ENCODE results near the gene MRPL1. TPM values are rescaled to one million over a fixed set of nuclear protein-coding genes. Genes with fewer than 3 reads are reported as not detected.

The MRPL1 gene
- total and polyA plus RNA-seq, 9 of the 15 experiments (the other 6 are each of a cell fraction or from before 2014, with no cell fraction given) = 38.4 to 75.7 (median 63.7) TPM

- TF ChIP-seq, protein P1, sequence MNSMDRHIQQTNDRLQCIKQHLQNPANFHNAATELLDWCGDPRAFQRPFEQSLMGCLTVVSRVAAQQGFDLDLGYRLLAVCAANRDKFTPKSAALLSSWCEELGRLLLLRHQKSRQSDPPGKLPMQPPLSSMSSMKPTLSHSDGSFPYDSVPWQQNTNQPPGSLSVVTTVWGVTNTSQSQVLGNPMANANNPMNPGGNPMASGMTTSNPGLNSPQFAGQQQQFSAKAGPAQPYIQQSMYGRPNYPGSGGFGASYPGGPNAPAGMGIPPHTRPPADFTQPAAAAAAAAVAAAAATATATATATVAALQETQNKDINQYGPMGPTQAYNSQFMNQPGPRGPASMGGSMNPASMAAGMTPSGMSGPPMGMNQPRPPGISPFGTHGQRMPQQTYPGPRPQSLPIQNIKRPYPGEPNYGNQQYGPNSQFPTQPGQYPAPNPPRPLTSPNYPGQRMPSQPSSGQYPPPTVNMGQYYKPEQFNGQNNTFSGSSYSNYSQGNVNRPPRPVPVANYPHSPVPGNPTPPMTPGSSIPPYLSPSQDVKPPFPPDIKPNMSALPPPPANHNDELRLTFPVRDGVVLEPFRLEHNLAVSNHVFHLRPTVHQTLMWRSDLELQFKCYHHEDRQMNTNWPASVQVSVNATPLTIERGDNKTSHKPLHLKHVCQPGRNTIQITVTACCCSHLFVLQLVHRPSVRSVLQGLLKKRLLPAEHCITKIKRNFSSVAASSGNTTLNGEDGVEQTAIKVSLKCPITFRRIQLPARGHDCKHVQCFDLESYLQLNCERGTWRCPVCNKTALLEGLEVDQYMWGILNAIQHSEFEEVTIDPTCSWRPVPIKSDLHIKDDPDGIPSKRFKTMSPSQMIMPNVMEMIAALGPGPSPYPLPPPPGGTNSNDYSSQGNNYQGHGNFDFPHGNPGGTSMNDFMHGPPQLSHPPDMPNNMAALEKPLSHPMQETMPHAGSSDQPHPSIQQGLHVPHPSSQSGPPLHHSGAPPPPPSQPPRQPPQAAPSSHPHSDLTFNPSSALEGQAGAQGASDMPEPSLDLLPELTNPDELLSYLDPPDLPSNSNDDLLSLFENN (IDR thresholded peaks at IDR 0.05; ENCODE audit: low read depth in 2 of 2, low read length in 2 of 2) = no peak
- TF ChIP-seq DNMT1 (IDR thresholded peaks at IDR 0.05) (no peak), GABPB2 (CRISPR knock-in tag; conservative IDR thresholded peaks at IDR 0.05) (no peak), PHB (CRISPR knock-in tag; IDR thresholded peaks at IDR 0.05) (no peak), HNRNPL (IDR thresholded peaks at IDR 0.05; ENCODE audit: low read depth, low read length) (no peak), HMG20A (CRISPR knock-in tag; conservative IDR thresholded peaks at IDR 0.05) (no peak), CTBP1 (IDR thresholded peaks at IDR 0.05; ENCODE audit: borderline replicate concordance) (peak; percentile 77; the same call in 1 of the 2 replicates), ZNF76 (CRISPR knock-in tag; IDR thresholded peaks at IDR 0.05; ENCODE audit: borderline replicate concordance) (no peak), MCM2 (IDR thresholded peaks at IDR 0.05; ENCODE audit: low read depth) (no peak), SIN3B (IDR thresholded peaks at IDR 0.05; ENCODE audit: low read depth) (no peak), MYBL2 (IDR thresholded peaks at IDR 0.05; ENCODE audit: low read depth) (peak; percentile 57; the same call in 1 of the 2 replicates), MYBL2 (CRISPR knock-in tag; IDR thresholded peaks at IDR 0.05; ENCODE audit: borderline replicate concordance) (no peak), RAD21 (CRISPR knock-in tag; conservative IDR thresholded peaks at IDR 0.05 in 1 of 2, IDR thresholded peaks at IDR 0.05 in 1 of 2) (no peak), NFYB (IDR thresholded peaks at IDR 0.05; ENCODE audit: extremely low read depth, insufficient read length) (no peak), BACH1 (tag; IDR thresholded peaks at IDR 0.05) (no peak), MTA3 (IDR thresholded peaks at IDR 0.05; ENCODE audit: borderline replicate concordance) (no peak), TAL1 (IDR thresholded peaks at IDR 0.05) (peak; percentile 89), HDAC2 (IDR thresholded peaks at IDR 0.05) (peak; percentile 69; the same call in 1 of the 2 replicates), CBX8 (IDR thresholded peaks at IDR 0.05; ENCODE audit: borderline replicate concordance, extremely low read depth, low read depth, low read length, poor library complexity, severe bottlenecking) (no peak), GTF3C2 (IDR thresholded peaks at IDR 0.05; ENCODE audit: borderline replicate concordance, extremely low read depth, insufficient read length) (no peak), U2AF2 (optimal IDR thresholded peaks at IDR 0.05; ENCODE audit: low read depth, low read length) (no peak)
- TF ChIP-seq, protein P2, sequence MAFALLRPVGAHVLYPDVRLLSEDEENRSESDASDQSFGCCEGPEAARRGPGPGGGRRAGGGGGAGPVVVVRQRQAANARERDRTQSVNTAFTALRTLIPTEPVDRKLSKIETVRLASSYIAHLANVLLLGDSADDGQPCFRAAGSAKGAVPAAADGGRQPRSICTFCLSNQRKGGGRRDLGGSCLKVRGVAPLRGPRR (CRISPR knock-in tag; IDR thresholded peaks at IDR 0.05) = no peak
Observed at GRCh38 chr4:77905651-77906263, 43.1 kb downstream of the MRPL1 start (continued).

Data from K562 (cell line).